Measurements from ENCODE around the gene ZSCAN18. TPM values are rescaled to one million over a fixed set of nuclear protein-coding genes. Genes with fewer than 3 reads are reported as not detected.
"Not testable (repeated sequence)": the region's sequence is repeated elsewhere in the genome, so short reads cannot be mapped to it uniquely, and the experiment has no call there.

ZSCAN18 gene, protein sequence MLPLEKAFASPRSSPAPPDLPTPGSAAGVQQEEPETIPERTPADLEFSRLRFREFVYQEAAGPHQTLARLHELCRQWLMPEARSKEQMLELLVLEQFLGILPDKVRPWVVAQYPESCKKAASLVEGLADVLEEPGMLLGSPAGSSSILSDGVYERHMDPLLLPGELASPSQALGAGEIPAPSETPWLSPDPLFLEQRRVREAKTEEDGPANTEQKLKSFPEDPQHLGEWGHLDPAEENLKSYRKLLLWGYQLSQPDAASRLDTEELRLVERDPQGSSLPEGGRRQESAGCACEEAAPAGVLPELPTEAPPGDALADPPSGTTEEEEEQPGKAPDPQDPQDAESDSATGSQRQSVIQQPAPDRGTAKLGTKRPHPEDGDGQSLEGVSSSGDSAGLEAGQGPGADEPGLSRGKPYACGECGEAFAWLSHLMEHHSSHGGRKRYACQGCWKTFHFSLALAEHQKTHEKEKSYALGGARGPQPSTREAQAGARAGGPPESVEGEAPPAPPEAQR
- total RNA-seq: 40.8 and 49.8 TPM in 2 replicates

DNA sequence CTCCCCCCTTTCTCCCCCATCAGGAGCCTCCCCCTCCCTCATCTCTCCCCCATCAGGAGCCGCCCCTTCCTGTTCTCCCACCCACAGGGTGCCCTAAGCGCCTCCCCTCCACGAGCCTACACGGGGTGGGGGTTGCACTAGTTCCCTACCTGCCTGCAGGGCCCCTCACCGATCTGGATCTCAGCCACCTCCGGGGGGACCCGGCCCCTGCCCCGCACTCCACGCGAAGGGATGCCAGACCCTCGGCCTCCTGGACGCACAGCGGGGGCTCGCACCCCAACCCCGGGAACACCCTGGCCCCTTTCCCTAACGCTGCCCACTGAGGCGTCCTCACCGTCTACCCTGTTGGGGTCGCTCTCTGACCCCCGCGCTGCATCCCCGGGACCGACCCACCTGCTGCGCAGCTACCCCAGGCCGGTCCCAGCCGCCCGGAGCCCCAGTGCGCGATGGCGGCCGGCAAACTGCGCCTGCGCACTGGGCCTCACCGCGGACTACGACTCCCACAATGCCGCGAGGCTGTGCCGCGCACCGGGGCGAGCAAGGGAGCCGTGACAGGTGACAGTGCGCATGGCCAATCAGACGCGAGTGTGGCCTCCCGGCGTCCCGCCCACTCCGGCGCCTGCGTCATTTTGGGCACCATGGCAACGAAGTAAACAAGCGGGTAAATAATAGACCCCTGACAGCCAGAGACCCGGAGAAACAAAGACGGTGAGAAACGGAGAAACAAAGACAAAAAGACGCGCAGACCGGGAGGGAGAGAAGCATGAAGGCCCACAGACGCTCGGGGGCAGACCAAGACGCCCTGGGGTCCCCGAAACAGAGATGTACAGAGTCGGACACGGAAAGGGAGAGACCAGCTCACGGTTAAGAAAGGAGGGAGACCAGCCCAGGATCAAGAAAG, at the start of gene ZSCAN18:
ZSCAN18 (minus strand) TSS at position 451 of the 901 bp plus-strand sequence. CDS start 7,964 bp downstream, outside the sequence.
- intact Hi-C loops (cut with micrococcal nuclease): loop anchor here (1.0 to 10.0 kb wide), 9 partner anchors 39 to 371 kb away; partner anchors contain the start of genes ZNF135, ZNF256, ZNF274 and ZNF329
- peaks cover 5% of the 10 kb centered on the region for H3K9me3 Mint-ChIP-seq
- H3K4me1 Mint-ChIP-seq: peaks cover 18% of the 10 kb centered on the region
- ChIA-PET CTCF (no interaction called here), POLR2A (interaction anchor here (0.6 to 1.5 kb wide), 3 partner anchors 34 to 95 kb away, joined by 4 to 5 read pairs (median 4); partner anchors contain the start of genes ZNF329 and ZNF606)
- ATAC-seq (ENCODE audit: low read depth) (peak; percentile 93), DNase-seq (peak; percentile 98)
- H3K36me3 Mint-ChIP-seq (ENCODE audit: low read depth): peaks cover 24% of the 10 kb centered on the region
- peak within 1 kb of the TSS; percentile 100 for H3K27ac Mint-ChIP-seq
- H3K27me3 Mint-ChIP-seq: no peaks in the 10 kb centered on the region
- H3K4me3 Mint-ChIP-seq: peak within 1 kb of the TSS; percentile 90
- TF ChIP-seq, protein P1, sequence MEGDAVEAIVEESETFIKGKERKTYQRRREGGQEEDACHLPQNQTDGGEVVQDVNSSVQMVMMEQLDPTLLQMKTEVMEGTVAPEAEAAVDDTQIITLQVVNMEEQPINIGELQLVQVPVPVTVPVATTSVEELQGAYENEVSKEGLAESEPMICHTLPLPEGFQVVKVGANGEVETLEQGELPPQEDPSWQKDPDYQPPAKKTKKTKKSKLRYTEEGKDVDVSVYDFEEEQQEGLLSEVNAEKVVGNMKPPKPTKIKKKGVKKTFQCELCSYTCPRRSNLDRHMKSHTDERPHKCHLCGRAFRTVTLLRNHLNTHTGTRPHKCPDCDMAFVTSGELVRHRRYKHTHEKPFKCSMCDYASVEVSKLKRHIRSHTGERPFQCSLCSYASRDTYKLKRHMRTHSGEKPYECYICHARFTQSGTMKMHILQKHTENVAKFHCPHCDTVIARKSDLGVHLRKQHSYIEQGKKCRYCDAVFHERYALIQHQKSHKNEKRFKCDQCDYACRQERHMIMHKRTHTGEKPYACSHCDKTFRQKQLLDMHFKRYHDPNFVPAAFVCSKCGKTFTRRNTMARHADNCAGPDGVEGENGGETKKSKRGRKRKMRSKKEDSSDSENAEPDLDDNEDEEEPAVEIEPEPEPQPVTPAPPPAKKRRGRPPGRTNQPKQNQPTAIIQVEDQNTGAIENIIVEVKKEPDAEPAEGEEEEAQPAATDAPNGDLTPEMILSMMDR (IDR thresholded peaks at IDR 0.05): no peak

DNA sequence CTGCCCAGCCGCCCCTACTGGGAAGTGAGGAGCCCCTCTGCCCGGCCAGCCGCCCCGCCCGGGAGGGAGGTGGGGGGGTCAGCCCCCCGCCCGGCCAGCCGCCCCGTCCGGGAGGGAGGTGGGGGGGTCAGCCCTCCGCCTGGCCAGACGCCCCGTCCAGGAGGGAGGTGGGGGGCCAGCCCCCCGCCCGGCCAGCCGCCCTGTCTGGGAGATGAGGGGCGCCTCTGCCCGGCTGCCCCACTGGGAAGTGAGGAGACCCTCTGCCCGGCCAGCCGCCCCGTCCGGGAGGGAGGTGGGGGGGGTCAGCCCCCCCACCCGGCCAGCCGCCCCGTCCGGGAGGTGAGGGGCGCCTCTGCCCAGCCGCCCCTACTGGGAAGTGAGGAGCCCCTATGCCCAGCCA, 49.4 kb upstream of the ZSCAN18 start:
- Mint-ChIP-seq H3K36me3 (ENCODE audit: low read depth) (peaks cover 24% of the 10 kb centered on the region), H3K4me1 (peaks cover 14% of the 10 kb centered on the region)
- H3K27ac Mint-ChIP-seq; H3K4me3 Mint-ChIP-seq; ATAC-seq (ENCODE audit: low read depth); POLR2A ChIA-PET; H3K9me3 Mint-ChIP-seq; DNase-seq; CTCF ChIA-PET; intact Hi-C loops (cut with micrococcal nuclease); H3K27me3 Mint-ChIP-seq: not testable (repeated sequence)

DNA sequence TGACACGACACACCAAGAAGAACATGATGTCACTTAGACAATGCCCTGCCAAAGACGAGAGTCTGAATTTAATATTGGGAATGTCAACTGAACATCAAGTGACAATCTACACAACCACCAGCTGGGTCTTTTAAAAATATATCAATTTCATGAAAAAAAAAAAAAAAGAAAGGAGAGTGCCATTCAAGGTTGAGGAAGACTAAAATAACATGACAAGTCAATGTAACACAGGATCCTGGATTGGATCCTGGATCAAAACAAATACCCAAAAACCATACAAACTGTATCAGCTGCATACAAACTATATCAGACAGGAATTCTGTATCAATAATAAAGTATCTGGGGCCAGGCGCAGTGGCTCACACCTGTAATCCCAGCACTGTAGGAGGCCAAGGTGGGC, 47.8 kb upstream of the ZSCAN18 start:
- Mint-ChIP-seq H3K36me3 (ENCODE audit: low read depth) (peaks cover 39% of the 10 kb centered on the region), H3K4me1 (peaks cover 14% of the 10 kb centered on the region), H3K27ac (no peak overlapping the region), H3K9me3 (peaks cover 10% of the 10 kb centered on the region), H3K4me3 (no peak overlapping the region), H3K27me3 (no peaks in the 10 kb centered on the region)
- ChIA-PET POLR2A (no interaction called here), CTCF (no interaction called here)
- intact Hi-C loops (cut with micrococcal nuclease): no loop called here
- DNase-seq (no peak), ATAC-seq (ENCODE audit: low read depth) (no peak)
- TF ChIP-seq, protein P1 (IDR thresholded peaks at IDR 0.05): no peak

DNA sequence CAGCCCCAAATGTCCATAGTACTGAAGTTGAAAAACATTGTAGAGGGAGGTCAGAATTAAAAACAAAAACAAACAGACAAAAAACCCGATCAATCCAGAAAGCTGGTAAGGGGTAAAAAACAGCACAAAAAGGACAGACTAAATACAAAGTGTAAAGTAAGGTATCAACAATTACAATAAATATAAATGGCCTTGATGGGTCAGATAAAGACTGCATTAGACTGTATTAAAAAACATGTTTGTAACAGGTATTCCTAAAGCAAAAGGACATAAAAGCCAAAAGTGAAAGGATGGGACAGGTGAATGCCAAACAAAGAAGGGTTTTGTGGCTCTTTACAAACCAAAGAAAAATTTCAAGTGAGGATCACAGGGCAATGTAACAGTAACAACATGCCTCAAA, 36.2 kb upstream of the ZSCAN18 start:
- H3K4me3 Mint-ChIP-seq: no peak overlapping the region
- ATAC-seq (ENCODE audit: low read depth): no peak

DNA sequence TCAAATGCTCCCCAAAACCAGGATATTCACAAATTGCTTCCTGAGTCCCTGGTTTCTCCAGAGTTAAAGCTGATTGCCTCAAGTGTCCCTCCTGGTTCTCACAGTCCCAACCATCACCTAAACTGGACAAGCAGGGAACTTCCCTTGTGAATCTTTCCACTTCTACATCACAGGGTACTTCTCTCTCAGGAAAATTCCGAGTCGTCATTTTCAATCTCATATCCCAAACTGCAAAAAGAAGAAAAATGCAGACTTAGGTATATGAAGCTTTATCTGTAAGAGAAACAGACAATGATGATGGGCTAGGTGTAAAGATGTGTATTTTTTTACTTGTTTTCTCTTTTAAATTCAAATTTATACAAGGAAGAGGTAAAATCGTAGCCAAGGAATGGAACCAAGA, 31.3 kb upstream of the ZSCAN18 start:
- ATAC-seq (ENCODE audit: low read depth) (no peak), DNase-seq (no peak)
- ChIA-PET CTCF (no interaction called here), POLR2A (no interaction called here)
- TF ChIP-seq, protein P1 (IDR thresholded peaks at IDR 0.05): no peak
- H3K36me3 Mint-ChIP-seq (ENCODE audit: low read depth): peaks cover 83% of the 10 kb centered on the region
- H3K9me3 Mint-ChIP-seq: peaks cover 41% of the 10 kb centered on the region
- H3K4me3 Mint-ChIP-seq: no peak overlapping the region
- H3K4me1 Mint-ChIP-seq: no peaks in the 10 kb centered on the region
- H3K27me3 Mint-ChIP-seq: no peaks in the 10 kb centered on the region
- no peak overlapping the region for H3K27ac Mint-ChIP-seq
- intact Hi-C loops (cut with micrococcal nuclease): no loop called here

More for the DNA sequence above, 36.2 kb upstream of the ZSCAN18 start:
- TF ChIP-seq, protein P1 (IDR thresholded peaks at IDR 0.05): no peak
- intact Hi-C loops (cut with micrococcal nuclease): no loop called here
- Mint-ChIP-seq H3K4me1 (no peaks in the 10 kb centered on the region), H3K36me3 (ENCODE audit: low read depth) (peaks cover 92% of the 10 kb centered on the region), H3K9me3 (peaks cover 34% of the 10 kb centered on the region), H3K27me3 (no peaks in the 10 kb centered on the region), H3K27ac (no peak overlapping the region)
- CTCF ChIA-PET: no interaction called here
- POLR2A ChIA-PET: no interaction called here
- DNase-seq: no peak
